ENCODE measurements around the gene SLC38A4.

SLC38A4 gene

DNA sequence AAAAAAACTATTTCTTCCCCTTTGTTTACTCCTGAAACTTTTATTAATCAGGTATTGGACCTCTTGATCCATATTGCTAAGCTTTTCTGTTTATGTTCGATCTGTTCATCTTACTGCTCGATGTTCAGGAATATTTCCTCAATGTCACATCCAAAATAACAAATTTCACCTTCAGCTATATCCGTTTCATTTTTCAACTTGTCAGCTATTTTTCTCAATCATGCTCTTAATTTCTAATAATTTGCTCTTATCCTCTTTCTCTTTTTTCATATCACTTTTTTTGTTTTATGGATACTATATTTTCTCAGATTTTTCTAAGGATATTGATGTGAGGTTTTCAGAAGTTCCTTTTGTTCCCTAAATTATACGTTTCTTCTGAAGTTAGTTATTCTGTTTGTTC lies 29.8 kb downstream of the SLC38A4 start:
- TF ChIP-seq, protein P1, sequence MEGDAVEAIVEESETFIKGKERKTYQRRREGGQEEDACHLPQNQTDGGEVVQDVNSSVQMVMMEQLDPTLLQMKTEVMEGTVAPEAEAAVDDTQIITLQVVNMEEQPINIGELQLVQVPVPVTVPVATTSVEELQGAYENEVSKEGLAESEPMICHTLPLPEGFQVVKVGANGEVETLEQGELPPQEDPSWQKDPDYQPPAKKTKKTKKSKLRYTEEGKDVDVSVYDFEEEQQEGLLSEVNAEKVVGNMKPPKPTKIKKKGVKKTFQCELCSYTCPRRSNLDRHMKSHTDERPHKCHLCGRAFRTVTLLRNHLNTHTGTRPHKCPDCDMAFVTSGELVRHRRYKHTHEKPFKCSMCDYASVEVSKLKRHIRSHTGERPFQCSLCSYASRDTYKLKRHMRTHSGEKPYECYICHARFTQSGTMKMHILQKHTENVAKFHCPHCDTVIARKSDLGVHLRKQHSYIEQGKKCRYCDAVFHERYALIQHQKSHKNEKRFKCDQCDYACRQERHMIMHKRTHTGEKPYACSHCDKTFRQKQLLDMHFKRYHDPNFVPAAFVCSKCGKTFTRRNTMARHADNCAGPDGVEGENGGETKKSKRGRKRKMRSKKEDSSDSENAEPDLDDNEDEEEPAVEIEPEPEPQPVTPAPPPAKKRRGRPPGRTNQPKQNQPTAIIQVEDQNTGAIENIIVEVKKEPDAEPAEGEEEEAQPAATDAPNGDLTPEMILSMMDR (IDR thresholded peaks at IDR 0.05; ENCODE audit: insufficient read depth, low read length, missing control alignments) = no peak
- ChIA-PET POLR2A (no interaction called here), CTCF (no interaction called here)
- no peak overlapping the region for H3K4me3 ChIP-seq (ENCODE audit: low read depth, low read length)
- no peak for DNase-seq (ENCODE audit: low read depth, low spot score)

DNA sequence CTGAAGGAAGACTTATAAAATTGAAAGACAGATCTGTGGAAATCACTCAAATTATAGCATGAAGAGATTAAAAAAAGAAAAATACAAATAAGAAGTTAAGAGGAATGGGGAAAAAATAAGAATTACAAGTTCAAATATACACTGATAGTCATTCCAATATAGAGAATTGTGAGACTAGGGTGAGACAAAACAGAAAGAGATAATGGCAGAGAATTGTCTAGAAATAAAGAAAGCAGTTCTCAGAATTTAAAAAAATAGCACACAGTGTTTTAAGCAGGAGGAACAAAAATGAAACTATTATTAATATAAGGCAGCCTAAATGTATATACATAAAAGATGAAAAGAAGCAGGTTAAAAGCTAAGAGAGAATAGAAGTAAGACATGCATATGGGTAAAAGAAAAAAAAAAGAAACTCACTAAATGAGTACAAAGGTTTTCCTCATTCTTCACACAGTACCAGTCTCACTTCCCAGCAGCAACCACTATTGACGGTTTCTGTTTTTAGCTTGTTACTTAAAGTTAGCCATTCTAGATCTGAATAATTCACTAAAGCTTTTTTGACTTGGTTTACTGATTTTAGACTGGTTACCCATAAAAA lies 31.1 kb downstream of the SLC38A4 start:
- no peak for DNase-seq (ENCODE audit: low read depth, low spot score)
- CTCF ChIA-PET = no interaction called here
- POLR2A ChIA-PET = no interaction called here

DNA sequence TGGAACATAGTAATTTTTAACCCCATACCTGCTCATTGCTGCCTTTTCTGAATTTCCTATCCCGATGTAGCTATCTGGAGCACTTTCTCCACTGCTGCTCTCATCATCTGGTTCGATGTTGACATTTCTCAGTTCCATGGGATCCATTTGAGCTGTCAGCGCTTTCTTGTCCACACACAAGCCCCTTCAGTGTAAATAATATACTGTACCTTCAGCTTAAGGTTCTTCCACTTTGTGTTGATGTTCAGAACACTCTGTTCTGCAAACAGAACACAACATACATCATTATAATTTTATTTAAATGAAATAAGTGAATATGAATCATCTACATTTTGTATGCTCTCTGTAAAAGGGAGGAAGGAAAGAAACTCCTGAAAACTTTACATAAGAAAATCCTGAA lies 32.9 kb downstream of the SLC38A4 start:
- DNase-seq (ENCODE audit: low read depth, low spot score) = no peak
- TF ChIP-seq, protein P1 (IDR thresholded peaks at IDR 0.05; ENCODE audit: insufficient read depth, low read length, missing control alignments) = no peak
- ChIA-PET POLR2A (no interaction called here), CTCF (no interaction called here)
- no peak overlapping the region for H3K4me3 ChIP-seq (ENCODE audit: low read depth, low read length)

More for the DNA sequence above, 31.1 kb downstream of the SLC38A4 start:
- TF ChIP-seq, protein P1 (IDR thresholded peaks at IDR 0.05; ENCODE audit: insufficient read depth, low read length, missing control alignments) = no peak
- no peak overlapping the region for H3K4me3 ChIP-seq (ENCODE audit: low read depth, low read length)

- H3K4me3 ChIP-seq (ENCODE audit: low read depth, low read length) = no peak overlapping the region
- TF ChIP-seq, protein P1 (IDR thresholded peaks at IDR 0.05; ENCODE audit: insufficient read depth, low read length, missing control alignments) = no peak
- ChIA-PET CTCF (interaction anchor here (1.2 kb wide), 1 partner anchor 230 kb away, joined by 4 read pairs; no protein-coding TSS in a partner anchor), POLR2A (no interaction called here)
- DNase-seq (ENCODE audit: low read depth, low spot score) = no peak
Measured at GRCh38 chr12:46790066-46790465, 35.7 kb downstream of the SLC38A4 start.

- no peak overlapping the region for H3K4me3 ChIP-seq (ENCODE audit: low read depth, low read length)
- ChIA-PET CTCF (no interaction called here), POLR2A (no interaction called here)
- DNase-seq (ENCODE audit: low read depth, low spot score) = no peak
- TF ChIP-seq, protein P1 (IDR thresholded peaks at IDR 0.05; ENCODE audit: insufficient read depth, low read length, missing control alignments) = no peak
Measured at GRCh38 chr12:46788072-46788887, 37.5 kb downstream of the SLC38A4 start.

- H3K4me3 ChIP-seq (ENCODE audit: low read depth, low read length) = no peak overlapping the region
- TF ChIP-seq, protein P1 (IDR thresholded peaks at IDR 0.05; ENCODE audit: insufficient read depth, low read length, missing control alignments) = no peak
- POLR2A ChIA-PET = no interaction called here
- CTCF ChIA-PET = no interaction called here
- no peak for DNase-seq (ENCODE audit: low read depth, low spot score)
Measured at GRCh38 chr12:46787496-46788055, 38.2 kb downstream of the SLC38A4 start.

Measured in AG04449 (cell line).